Lower leg skin (tissue), 3 donors: Measurements from ENCODE around the gene SHTN1.

Source experiments
- CTCF ChIP-seq, 3 donors: fragments of 450-650 bp; IDR thresholded peaks; one replicate each; pipeline ENCODE4 v1.5.1; 2016; ENCODE audit warnings: antibody characterized with exemption in 3 of 3, mild to moderate bottlenecking in 3 of 3, moderate library complexity in 2 of 3
- POLR2A ChIP-seq, 2 donors: fragments of 450-650 bp; IDR thresholded peaks; one replicate each; pipeline ENCODE4 v1.6.1; 2016 to 2017; ENCODE audit warnings: antibody characterized with exemption in 2 of 2, mild to moderate bottlenecking in 1 of 2, moderate library complexity in 1 of 2

- TF ChIP-seq CTCF (IDR thresholded peaks at IDR 0.05) = no peak
- TF ChIP-seq POLR2A (IDR thresholded peaks at IDR 0.05) = no peak
These were observed 87.5 kb downstream of the SHTN1 start for GRCh38 chr10:116917481-116917880.
